Uterus (tissue), 4 donors: ENCODE measurements around the gene KRTAP13-2. TPM values are rescaled to one million over a fixed set of nuclear protein-coding genes. Genes with fewer than 3 reads are reported as not detected.

Source experiments
- DNase-seq, 2 donors: peaks; one replicate each; pipeline ENCODE4 v3.0.0-alpha.2; 2019 to 2020
- H3K27ac ChIP-seq, 2 donors: fragments of 200-600 bp; sonication (generic); 1 replicate in 1 of 2; 2 replicates in 1 of 2; pipeline ENCODE4 v1.5.1; 2016 to 2018
- H3K27me3 ChIP-seq, 2 donors: fragments of 200-600 bp; sonication (generic); one replicate each; pipeline ENCODE4 v1.5.1; 2018 to 2019; ENCODE audit warnings: control low read depth in 1 of 2
- H3K36me3 ChIP-seq, 2 donors: fragments of 200-600 bp; sonication (generic); one replicate each; pipeline ENCODE4 v1.5.1; 2019; ENCODE audit warnings: control low read depth in 1 of 2
- H3K4me1 ChIP-seq, 2 donors: fragments of 200-600 bp; sonication (generic); one replicate each; pipeline ENCODE4 v1.5.1; 2018 to 2019; ENCODE audit warnings: control low read depth in 1 of 2
- H3K4me3 ChIP-seq, 2 donors: fragments of 200-600 bp; sonication (generic); 1 replicate in 1 of 2; 2 replicates in 1 of 2; pipeline ENCODE4 v1.5.1; 2018 to 2019; ENCODE audit warnings: mild to moderate bottlenecking in 1 of 2
- H3K9me3 ChIP-seq, 2 donors: fragments of 200-600 bp; sonication (generic); one replicate each; pipeline ENCODE4 v1.5.1; 2019; ENCODE audit warnings: control low read depth in 1 of 2
- CTCF ChIP-seq, 4 experiments: fragments of 200-600 bp in 2 of 4; fragments of 450-650 bp in 2 of 4; sonication (generic) in 2 of 4; IDR thresholded peaks; one replicate each; pipeline ENCODE4 v1.5.1; 2016 to 2019; ENCODE audit warnings: antibody characterized with exemption in 4 of 4, mild to moderate bottlenecking in 2 of 4, moderate library complexity in 1 of 4
- POLR2A ChIP-seq, 2 donors: fragments of 450-650 bp; IDR thresholded peaks; one replicate each; pipeline ENCODE4 v1.6.1; 2016; ENCODE audit warnings: antibody characterized with exemption in 2 of 2, mild to moderate bottlenecking in 1 of 2, moderate library complexity in 1 of 2
- intact Hi-C: fragments of 100-400 bp; cut with DNase I; formaldehyde crosslinking; loops from one replicate; pipeline ENCODE4 v1.15.1; 2023; ENCODE audit warnings: low total_unique reads
- microRNA-seq: library from miRNA; unstranded; fragments of <30 nt; microRNA quantifications from one replicate; pipeline ENCODE4, GENCODE V29; 2016; ENCODE audit warnings: borderline microRNAs expressed, borderline replicate concordance
- small RNA-seq: library from RNA; depleted of rRNA; stranded (forward); fragments of <200 nt; gene quantifications from one replicate; pipeline ENCODE3, GENCODE V24; 2016
- total RNA-seq, 4 donors: library from RNA; depleted of rRNA in 3 of 4; stranded (reverse); fragments of >200 nt in 3 of 4; gene quantifications; one replicate each; pipeline versions ENCODE4 v1.1.0 to v1.2.4, GENCODE V29; 2014 to 2023
- donor health status: DM: yes; HTN: yes; CAD: no.

KRTAP13-2 gene
- total RNA-seq, 4 donors from 2014 or later = not detected

- intact Hi-C loops = no loop called here
- Histone ChIP-seq H3K36me3 (no peaks in the 10 kb centered on the region), H3K4me3 (no peak overlapping the region), H3K9me3 (no peaks in the 10 kb centered on the region), H3K27ac (no peak overlapping the region), H3K27me3 (no peaks in the 10 kb centered on the region), H3K4me1 (no peaks in the 10 kb centered on the region)
- no peak for DNase-seq
- TF ChIP-seq POLR2A (IDR thresholded peaks at IDR 0.05) = no peak
- TF ChIP-seq CTCF (IDR thresholded peaks at IDR 0.05) = no peak
Observed at GRCh38 chr21:30326390-30326789, 45.7 kb downstream of the KRTAP13-2 start.

Small RNA genes lying within 50 kb of the gene (microRNA-seq; reads per million reads assigned to microRNA genes)
- not detected for gene MIR4327

Small RNA genes lying within 50 kb of the gene (small RNA-seq; reads per million reads assigned to genes)
- gene KRTAP23-1 (not detected), gene MIR4327 (not detected)

Other genes with a start within 250 kb of the KRTAP13-2 start
- gene CLDN17, start 205.5 kb downstream of the KRTAP13-2 start, total RNA-seq = not detected
- not detected for gene CLDN8, start 156.2 kb downstream of the KRTAP13-2 start, total RNA-seq
- not detected for gene KRTAP24-1, start 89.3 kb downstream of the KRTAP13-2 start, total RNA-seq
- gene KRTAP25-1, start 82.8 kb downstream of the KRTAP13-2 start, total RNA-seq = not detected
- not detected for gene KRTAP26-1, start 52.0 kb downstream of the KRTAP13-2 start, total RNA-seq
- not detected for gene KRTAP27-1, start 34.6 kb downstream of the KRTAP13-2 start, total RNA-seq
- not detected for gene KRTAP23-1, start 23.7 kb downstream of the KRTAP13-2 start, total RNA-seq
- not detected for gene KRTAP13-1, start 23.8 kb upstream of the KRTAP13-2 start, total RNA-seq
- not detected for gene KRTAP13-3, start 53.7 kb upstream of the KRTAP13-2 start, total RNA-seq
- gene KRTAP13-4, start 57.9 kb upstream of the KRTAP13-2 start, total RNA-seq = not detected
- not detected for gene KRTAP15-1, start 68.0 kb upstream of the KRTAP13-2 start, total RNA-seq
- gene KRTAP19-1, start 108.1 kb upstream of the KRTAP13-2 start, total RNA-seq = not detected
- gene KRTAP19-2, start 115.2 kb upstream of the KRTAP13-2 start, total RNA-seq = not detected
- not detected for gene KRTAP19-3, start 119.7 kb upstream of the KRTAP13-2 start, total RNA-seq
- gene KRTAP19-4, start 124.9 kb upstream of the KRTAP13-2 start, total RNA-seq = not detected
- not detected for gene KRTAP19-5, start 129.9 kb upstream of the KRTAP13-2 start, total RNA-seq
- gene KRTAP19-6, start 169.6 kb upstream of the KRTAP13-2 start, total RNA-seq = not detected
- gene KRTAP19-7, start 189.0 kb upstream of the KRTAP13-2 start, total RNA-seq = not detected
- gene KRTAP22-2, start 218.1 kb upstream of the KRTAP13-2 start, total RNA-seq = not detected
- gene KRTAP6-3, start 220.2 kb upstream of the KRTAP13-2 start, total RNA-seq = not detected
- gene KRTAP6-2, start 226.6 kb upstream of the KRTAP13-2 start, total RNA-seq = not detected
- gene KRTAP22-1, start 228.8 kb upstream of the KRTAP13-2 start, total RNA-seq = not detected
- gene KRTAP6-1, start 241.7 kb upstream of the KRTAP13-2 start, total RNA-seq = not detected
- gene KRTAP20-1, start 244.2 kb upstream of the KRTAP13-2 start, total RNA-seq = not detected
- not detected for gene KRTAP20-4, start 248.4 kb upstream of the KRTAP13-2 start, total RNA-seq